ENCODE data around the gene CADPS.
A peak's percentile ranks its signal among the peaks of the same experiment; 100 is the strongest.

CADPS gene

DNA sequence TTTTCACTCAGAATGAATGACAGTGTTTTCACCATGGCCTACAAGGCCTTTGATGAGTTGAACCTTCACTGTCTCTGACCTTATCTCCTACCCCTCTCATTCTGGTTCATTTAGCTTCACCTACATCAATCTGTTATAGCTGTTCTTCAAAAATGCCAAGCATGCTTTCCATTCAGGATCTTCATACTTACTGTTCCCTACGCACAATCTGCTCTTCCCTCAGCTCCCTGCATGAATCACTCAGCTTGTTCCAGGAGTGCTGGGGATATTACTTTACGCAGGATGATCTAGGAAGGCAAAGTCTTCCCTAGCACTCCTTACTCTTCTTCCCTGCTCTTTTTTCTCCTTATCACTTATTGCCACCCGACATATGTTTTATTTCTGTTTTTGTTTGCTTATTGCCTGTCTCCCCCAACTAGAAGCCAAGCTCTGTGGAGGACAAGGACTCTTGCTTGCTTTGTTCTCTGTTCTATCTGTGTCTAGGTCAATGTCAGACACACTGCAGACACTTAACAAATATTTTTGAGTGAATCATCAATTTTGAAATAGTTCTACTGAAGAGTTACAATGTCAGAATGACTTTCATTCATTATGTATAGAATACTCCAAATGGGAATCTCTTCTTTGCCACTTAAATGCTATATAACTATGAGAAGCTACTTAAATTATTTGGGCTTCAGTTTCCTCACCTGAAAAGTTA, 263.5 kb downstream of the CADPS start:
- Histone ChIP-seq H3K27me3 (ENCODE audit: insufficient read depth, low read depth, severe bottlenecking) (no peaks in the 10 kb centered on the region), H3K36me3 (no peaks in the 10 kb centered on the region; the same call in 1 of the 2 replicates), H3K27ac (no peak overlapping the region), H3K9me3 (ENCODE audit: severe bottlenecking) (no peaks in the 10 kb centered on the region), H3K4me3 (ENCODE audit: low read depth, low read length) (no peak overlapping the region)
- DNase-seq = no peak
- TF ChIP-seq, protein P1, sequence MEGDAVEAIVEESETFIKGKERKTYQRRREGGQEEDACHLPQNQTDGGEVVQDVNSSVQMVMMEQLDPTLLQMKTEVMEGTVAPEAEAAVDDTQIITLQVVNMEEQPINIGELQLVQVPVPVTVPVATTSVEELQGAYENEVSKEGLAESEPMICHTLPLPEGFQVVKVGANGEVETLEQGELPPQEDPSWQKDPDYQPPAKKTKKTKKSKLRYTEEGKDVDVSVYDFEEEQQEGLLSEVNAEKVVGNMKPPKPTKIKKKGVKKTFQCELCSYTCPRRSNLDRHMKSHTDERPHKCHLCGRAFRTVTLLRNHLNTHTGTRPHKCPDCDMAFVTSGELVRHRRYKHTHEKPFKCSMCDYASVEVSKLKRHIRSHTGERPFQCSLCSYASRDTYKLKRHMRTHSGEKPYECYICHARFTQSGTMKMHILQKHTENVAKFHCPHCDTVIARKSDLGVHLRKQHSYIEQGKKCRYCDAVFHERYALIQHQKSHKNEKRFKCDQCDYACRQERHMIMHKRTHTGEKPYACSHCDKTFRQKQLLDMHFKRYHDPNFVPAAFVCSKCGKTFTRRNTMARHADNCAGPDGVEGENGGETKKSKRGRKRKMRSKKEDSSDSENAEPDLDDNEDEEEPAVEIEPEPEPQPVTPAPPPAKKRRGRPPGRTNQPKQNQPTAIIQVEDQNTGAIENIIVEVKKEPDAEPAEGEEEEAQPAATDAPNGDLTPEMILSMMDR (IDR thresholded peaks at IDR 0.05; ENCODE audit: low read depth, low read length) = no peak

DNA sequence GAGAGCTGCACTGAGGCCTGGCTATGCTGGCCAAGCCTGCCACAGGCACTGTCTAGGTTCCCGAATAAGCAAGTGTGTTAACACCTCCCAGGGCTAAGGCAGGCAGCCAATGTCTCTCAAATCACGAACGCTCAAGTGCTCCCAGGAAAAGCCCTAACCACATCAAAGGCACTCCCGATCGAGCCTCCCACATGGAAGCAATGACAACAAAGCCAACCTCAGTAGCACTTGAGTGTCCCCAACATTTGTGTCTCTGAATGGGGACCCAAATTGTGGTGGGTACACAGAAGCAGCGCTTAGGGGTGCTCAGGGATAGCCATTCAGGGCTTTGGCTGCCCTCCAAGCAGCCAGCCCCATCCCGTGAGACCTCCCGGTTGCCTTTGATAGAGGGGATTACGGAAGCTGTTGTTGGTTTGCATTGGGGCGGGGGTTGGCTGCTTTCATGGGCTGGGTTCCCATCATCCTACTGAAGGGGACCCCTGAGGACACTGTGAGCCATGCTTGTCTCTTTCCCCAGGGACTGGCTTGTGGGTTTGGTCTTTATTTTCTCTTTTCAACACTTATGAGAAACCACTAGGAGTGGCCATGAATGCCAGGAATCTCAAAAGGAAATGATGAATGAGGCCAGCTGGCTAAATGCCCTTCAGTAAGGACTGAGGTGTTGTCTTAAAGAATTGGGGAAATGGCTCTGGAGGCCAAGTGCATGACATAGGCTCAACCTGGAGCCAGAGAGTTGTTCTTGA, 267.8 kb downstream of the CADPS start:
- DNase-seq = no peak
- TF ChIP-seq, protein P1 (IDR thresholded peaks at IDR 0.05; ENCODE audit: low read depth, low read length) = no peak
- no peak overlapping the region for H3K4me3 ChIP-seq (ENCODE audit: low read depth, low read length)
- H3K9me3 ChIP-seq (ENCODE audit: severe bottlenecking) = no peaks in the 10 kb centered on the region
- H3K36me3 ChIP-seq = no peaks in the 10 kb centered on the region
- H3K27ac ChIP-seq = no peak overlapping the region
- no peaks in the 10 kb centered on the region for H3K27me3 ChIP-seq (ENCODE audit: insufficient read depth, low read depth, severe bottlenecking)

DNA sequence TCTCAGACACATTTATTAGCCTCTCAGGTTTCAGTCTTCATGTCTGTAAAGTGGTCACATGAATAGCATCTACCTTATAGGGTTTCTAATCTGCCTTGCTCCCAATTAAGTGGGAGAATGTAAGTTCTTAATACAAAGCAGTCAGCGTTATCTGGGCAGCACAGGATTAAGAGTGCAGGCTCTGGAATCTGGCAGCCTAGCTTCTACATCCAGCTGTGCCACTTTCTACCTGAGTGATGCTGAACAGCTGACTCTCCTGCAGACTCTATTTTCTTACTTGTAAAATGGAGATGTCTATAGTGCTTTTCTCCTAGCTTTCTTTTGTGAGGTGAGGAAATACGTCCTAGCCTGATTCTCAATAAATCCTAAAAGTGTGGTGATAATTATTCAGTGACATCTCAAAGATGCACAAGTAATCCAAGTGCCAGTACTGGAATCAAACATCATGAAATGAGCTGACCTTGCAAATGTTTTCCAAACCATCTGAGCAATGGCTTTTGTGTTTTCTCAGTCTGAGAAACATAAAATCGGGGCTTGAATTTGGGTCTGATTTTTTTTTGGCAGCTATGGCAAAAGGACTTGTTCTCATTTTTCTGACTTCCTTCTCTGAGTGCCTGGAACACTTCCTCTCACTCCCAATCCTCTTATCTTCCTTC, 269.7 kb downstream of the CADPS start:
- Histone ChIP-seq H3K27ac (no peak overlapping the region), H3K9me3 (ENCODE audit: severe bottlenecking) (no peaks in the 10 kb centered on the region), H3K36me3 (no peaks in the 10 kb centered on the region), H3K4me3 (ENCODE audit: low read depth, low read length) (no peak overlapping the region), H3K27me3 (ENCODE audit: insufficient read depth, low read depth, severe bottlenecking) (no peaks in the 10 kb centered on the region)
- TF ChIP-seq, protein P1 (IDR thresholded peaks at IDR 0.05; ENCODE audit: low read depth, low read length) = no peak
- peak; percentile 14 for DNase-seq

DNA sequence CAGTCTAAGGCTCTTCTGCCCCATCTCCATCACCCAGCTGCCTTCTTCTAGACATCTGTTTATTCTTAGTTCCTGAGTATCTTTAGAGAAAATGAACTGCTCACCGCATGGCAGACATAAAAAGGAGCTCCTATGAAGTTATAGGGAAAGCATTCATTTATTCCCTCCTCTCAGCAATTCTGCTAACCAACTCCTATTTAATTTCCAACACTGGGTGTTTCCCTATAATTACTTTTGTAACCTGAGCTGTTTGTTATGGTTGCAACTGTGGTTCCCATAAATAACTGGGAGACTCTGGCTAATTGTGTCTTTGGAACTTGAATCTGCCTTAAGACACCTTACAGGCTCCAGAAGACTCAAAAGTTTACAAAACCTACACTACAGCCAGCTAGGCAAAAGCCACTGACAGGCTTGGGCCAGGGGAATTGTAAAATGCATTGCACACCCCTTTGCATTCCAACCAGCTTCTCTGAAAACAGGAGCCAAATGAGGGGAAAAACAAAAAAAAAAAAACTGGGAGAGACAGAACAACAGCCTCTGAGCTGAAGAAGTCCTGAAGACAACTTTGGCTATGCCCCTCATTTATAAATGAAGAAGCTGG, 270.4 kb downstream of the CADPS start:
- Histone ChIP-seq H3K4me3 (ENCODE audit: low read depth, low read length) (no peak overlapping the region), H3K27ac (no peak overlapping the region), H3K27me3 (ENCODE audit: insufficient read depth, low read depth, severe bottlenecking) (no peaks in the 10 kb centered on the region), H3K36me3 (no peaks in the 10 kb centered on the region), H3K9me3 (ENCODE audit: severe bottlenecking) (no peaks in the 10 kb centered on the region)
- no peak for DNase-seq
- TF ChIP-seq, protein P1 (IDR thresholded peaks at IDR 0.05; ENCODE audit: low read depth, low read length) = no peak

DNA sequence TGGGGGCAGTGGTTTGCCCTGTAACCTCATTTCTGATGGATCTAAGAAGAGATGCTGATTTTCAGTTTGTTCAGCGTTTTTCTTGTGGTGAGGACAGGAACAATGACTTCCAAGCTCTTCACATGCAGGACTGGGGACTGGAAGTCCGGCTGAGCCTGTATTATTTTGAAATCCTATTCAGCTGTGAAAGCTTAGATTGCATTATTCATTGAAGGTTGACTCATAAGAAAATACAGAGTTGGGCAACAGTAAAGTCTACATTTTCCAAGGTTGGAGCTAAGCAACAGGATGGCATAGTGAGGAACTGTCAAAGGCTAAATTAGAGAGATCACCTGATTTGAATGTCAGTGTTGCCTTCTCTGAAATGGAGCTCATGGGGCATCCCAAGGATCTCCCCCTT, 270.9 kb downstream of the CADPS start:
- Histone ChIP-seq H3K27ac (no peak overlapping the region), H3K27me3 (ENCODE audit: insufficient read depth, low read depth, severe bottlenecking) (no peaks in the 10 kb centered on the region), H3K9me3 (ENCODE audit: severe bottlenecking) (no peaks in the 10 kb centered on the region), H3K36me3 (no peaks in the 10 kb centered on the region), H3K4me3 (ENCODE audit: low read depth, low read length) (no peak overlapping the region)
- TF ChIP-seq, protein P1 (IDR thresholded peaks at IDR 0.05; ENCODE audit: low read depth, low read length) = no peak
- no peak for DNase-seq

All from WERI-Rb-1 (cell line).